DOHH2 (cell line): ENCODE measurements around the gene NAXD.
"Not testable (repeated sequence)": the region's sequence is repeated elsewhere in the genome, so short reads cannot be mapped to it uniquely, and the experiment has no call there.

Source experiments
- H3F3A ChIP-seq: fragments of 200-600 bp; sonication (generic), shearing (Covaris generic); 2 replicates; pipeline ENCODE4 v1.6.0; 2016; ENCODE audit warnings: antibody characterized with exemption, mild to moderate bottlenecking; ENCODE audit not compliant: control insufficient read depth, insufficient read depth
- H3K27ac ChIP-seq: fragments of 200-600 bp; sonication (generic); 2 replicates; pipeline ENCODE4 v1.5.1; 2014; ENCODE audit warnings: low read depth, mild to moderate bottlenecking, low read length, moderate library complexity
- H3K27me3 ChIP-seq: fragments of 200-600 bp; sonication (generic); 2 replicates; pipeline ENCODE4 v1.6.1; 2014; ENCODE audit warnings: mild to moderate bottlenecking, low read length, mixed read lengths; ENCODE audit not compliant: control insufficient read depth
- H3K36me3 ChIP-seq: fragments of 200-600 bp; sonication (generic); 2 replicates; pipeline ENCODE4 v1.6.1; 2014; ENCODE audit warnings: mild to moderate bottlenecking, low read length, moderate library complexity, mixed read lengths; ENCODE audit not compliant: control insufficient read depth
- H3K4me1 ChIP-seq: fragments of 200-600 bp; sonication (generic); 2 replicates; pipeline ENCODE4 v1.6.1; 2014; ENCODE audit warnings: mild to moderate bottlenecking, low read length, mixed read lengths; ENCODE audit not compliant: control insufficient read depth
- H3K4me2 ChIP-seq: fragments of 200-600 bp; sonication (generic); 2 replicates; pipeline ENCODE4 v1.6.0; 2014; ENCODE audit warnings: mild to moderate bottlenecking, low read length, moderate library complexity
- H3K4me3 ChIP-seq: fragments of 200-600 bp; sonication (generic); 2 replicates; pipeline ENCODE4 v1.5.1; 2014; ENCODE audit warnings: mild to moderate bottlenecking, low read length, mixed read lengths
- H3K79me2 ChIP-seq: fragments of 200-600 bp; sonication (generic); 2 replicates; pipeline ENCODE4 v1.6.1; 2014; ENCODE audit warnings: mild to moderate bottlenecking, low read length, mixed read lengths; ENCODE audit not compliant: control insufficient read depth
- H3K9me2 ChIP-seq: fragments of 200-600 bp; sonication (generic); replicated peaks from 2 replicates; pipeline ENCODE4 v1.6.1; 2014; ENCODE audit warnings: mild to moderate bottlenecking, low read length, mixed read lengths; ENCODE audit not compliant: control insufficient read depth
- H3K9me3 ChIP-seq: fragments of 200-600 bp; sonication (generic); 2 replicates; pipeline ENCODE4 v1.6.1; 2014; ENCODE audit warnings: antibody characterized with exemption, low read length, mixed read lengths; ENCODE audit not compliant: control insufficient read depth, insufficient read depth
- H4K20me1 ChIP-seq: fragments of 200-600 bp; sonication (generic); 2 replicates; pipeline ENCODE4 v1.6.0; 2014; ENCODE audit warnings: low read depth, mild to moderate bottlenecking, antibody characterized with exemption, low read length, moderate library complexity; ENCODE audit not compliant: control insufficient read depth, insufficient read depth
- EZH2phosphoT487 ChIP-seq: fragments of 200-600 bp; sonication (generic); IDR thresholded peaks from 2 replicates; pipeline ENCODE4 v1.6.1; 2017; ENCODE audit warnings: borderline replicate concordance, mild to moderate bottlenecking, antibody characterized with exemption, low read length, moderate library complexity, mixed read lengths
- TF ChIP-seq, protein P1 (sequence below): fragments of 200-600 bp; sonication (generic); IDR thresholded peaks from one replicate; pipeline ENCODE4 v1.5.1; 2014; ENCODE audit warnings: antibody characterized with exemption, mild to moderate bottlenecking, low read depth, low read length; ENCODE audit not compliant: poor library complexity, severe bottlenecking

NAXD gene

DNA sequence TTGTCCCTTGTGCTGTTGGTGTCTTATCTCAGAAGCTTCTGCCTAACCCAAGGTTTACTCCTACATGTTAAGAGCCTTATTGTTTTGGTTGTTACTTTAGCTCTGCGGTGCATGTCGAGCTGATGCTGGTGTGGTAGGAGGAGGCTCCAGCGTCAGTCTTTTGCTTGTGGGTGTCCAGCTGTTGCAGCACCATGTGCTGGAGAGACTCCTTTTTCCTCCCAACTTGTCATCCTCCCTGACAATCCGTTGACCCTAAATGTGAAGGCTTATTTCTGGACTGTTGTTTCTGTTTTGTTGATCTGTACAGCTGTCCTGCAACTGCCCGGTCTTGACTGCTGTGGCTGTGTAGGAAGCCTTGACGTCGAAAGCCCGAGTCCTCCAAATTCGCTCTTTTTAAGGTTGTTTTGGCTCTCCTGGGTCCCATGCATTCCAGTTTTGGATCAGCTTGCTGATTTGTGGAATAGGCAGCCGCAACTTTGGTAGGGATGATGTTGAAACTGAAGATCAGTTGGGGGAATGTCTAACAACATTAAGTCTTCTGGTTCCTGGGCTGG is 15.3 kb downstream of the NAXD start:
- TF ChIP-seq EZH2phosphoT487, result no peak
- TF ChIP-seq, protein P1, sequence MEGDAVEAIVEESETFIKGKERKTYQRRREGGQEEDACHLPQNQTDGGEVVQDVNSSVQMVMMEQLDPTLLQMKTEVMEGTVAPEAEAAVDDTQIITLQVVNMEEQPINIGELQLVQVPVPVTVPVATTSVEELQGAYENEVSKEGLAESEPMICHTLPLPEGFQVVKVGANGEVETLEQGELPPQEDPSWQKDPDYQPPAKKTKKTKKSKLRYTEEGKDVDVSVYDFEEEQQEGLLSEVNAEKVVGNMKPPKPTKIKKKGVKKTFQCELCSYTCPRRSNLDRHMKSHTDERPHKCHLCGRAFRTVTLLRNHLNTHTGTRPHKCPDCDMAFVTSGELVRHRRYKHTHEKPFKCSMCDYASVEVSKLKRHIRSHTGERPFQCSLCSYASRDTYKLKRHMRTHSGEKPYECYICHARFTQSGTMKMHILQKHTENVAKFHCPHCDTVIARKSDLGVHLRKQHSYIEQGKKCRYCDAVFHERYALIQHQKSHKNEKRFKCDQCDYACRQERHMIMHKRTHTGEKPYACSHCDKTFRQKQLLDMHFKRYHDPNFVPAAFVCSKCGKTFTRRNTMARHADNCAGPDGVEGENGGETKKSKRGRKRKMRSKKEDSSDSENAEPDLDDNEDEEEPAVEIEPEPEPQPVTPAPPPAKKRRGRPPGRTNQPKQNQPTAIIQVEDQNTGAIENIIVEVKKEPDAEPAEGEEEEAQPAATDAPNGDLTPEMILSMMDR, result no peak
- Histone ChIP-seq H3F3A (no peaks in the 10 kb centered on the region), H3K4me2 (no peak overlapping the region), H3K27me3 (no peaks in the 10 kb centered on the region), H3K9me2 (no peaks in the 10 kb centered on the region), H3K36me3 (0 out of 2 replicates have a peak, but pooled peaks cover 2% of the 10 kb centered on the region), H3K4me3 (no peak overlapping the region), H4K20me1 (no peaks in the 10 kb centered on the region), H3K9me3 (no peaks in the 10 kb centered on the region), H3K79me2 (no peaks in the 10 kb centered on the region), H3K27ac (no peak overlapping the region), H3K4me1 (no peaks in the 10 kb centered on the region)

DNA sequence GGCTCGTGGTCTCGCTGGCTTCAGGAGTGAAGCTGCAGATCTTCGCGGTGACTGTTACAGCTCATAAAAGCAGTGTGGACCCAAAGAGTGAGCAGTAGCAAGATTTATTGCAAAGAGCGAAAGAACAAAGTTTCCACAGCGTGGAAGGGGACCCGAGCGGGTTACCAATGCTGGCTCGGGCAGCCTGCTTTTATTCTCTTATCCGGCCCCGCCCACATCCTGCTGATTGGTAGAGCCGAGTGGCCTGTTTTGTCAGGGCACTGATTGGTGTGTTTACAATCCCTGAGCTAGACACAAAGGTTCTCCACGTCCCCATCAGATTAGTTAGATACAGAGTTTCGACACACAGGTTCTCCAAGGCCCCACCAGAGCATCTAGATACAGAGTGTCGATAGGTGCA is 16.9 kb downstream of the NAXD start:
- not testable (repeated sequence) for H3K9me3 ChIP-seq, H3K27me3 ChIP-seq, H3K4me2 ChIP-seq, H3K79me2 ChIP-seq, H4K20me1 ChIP-seq, H3K4me3 ChIP-seq, H3F3A ChIP-seq, H3K27ac ChIP-seq, H3K9me2 ChIP-seq, H3K36me3 ChIP-seq, H3K4me1 ChIP-seq

DNA sequence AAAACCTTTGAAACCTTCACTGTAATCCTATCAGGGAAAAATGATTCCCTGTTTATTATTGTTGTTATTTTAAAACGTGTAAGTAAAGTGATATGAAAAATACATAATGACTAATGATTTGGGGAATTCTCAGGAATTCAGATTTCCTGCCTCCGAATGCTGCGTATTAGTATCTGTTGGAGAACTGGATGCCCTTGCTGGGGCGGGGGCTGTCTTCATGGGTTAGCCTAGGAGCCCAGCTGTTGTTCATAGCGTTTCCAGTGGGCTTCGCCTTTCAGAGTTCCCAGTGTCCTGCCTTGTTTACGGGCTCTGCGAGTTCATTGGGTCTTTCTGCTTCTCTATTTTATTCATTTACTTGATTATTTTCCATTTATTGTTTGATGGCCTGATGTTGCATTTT is 18.4 kb downstream of the NAXD start:
- no peaks in the 10 kb centered on the region for H3K9me2 ChIP-seq
- no peaks in the 10 kb centered on the region for H4K20me1 ChIP-seq
- H3K9me3 ChIP-seq, result no peaks in the 10 kb centered on the region
- H3K4me3 ChIP-seq, result no peak overlapping the region
- H3F3A ChIP-seq, result no peaks in the 10 kb centered on the region
- peaks cover 6% of the 10 kb centered on the region; the same call in 1 of the 2 replicates for H3K36me3 ChIP-seq
- TF ChIP-seq EZH2phosphoT487, result no peak
- TF ChIP-seq, protein P1, result no peak
- no peaks in the 10 kb centered on the region for H3K27me3 ChIP-seq
- no peak overlapping the region for H3K4me2 ChIP-seq
- H3K27ac ChIP-seq, result no peak overlapping the region
- H3K79me2 ChIP-seq, result no peaks in the 10 kb centered on the region
- H3K4me1 ChIP-seq, result no peaks in the 10 kb centered on the region

- no peaks in the 10 kb centered on the region for H3K9me2 ChIP-seq
- no peaks in the 10 kb centered on the region for H3K4me1 ChIP-seq
- H3K27ac ChIP-seq, result no peak overlapping the region
- no peaks in the 10 kb centered on the region for H4K20me1 ChIP-seq
- H3F3A ChIP-seq, result no peaks in the 10 kb centered on the region
- peaks cover 14% of the 10 kb centered on the region; the same call in 1 of the 2 replicates for H3K36me3 ChIP-seq
- no peaks in the 10 kb centered on the region for H3K9me3 ChIP-seq
- H3K4me3 ChIP-seq, result no peak overlapping the region
- TF ChIP-seq, protein P1, result no peak
- TF ChIP-seq EZH2phosphoT487, result no peak
- H3K27me3 ChIP-seq, result no peaks in the 10 kb centered on the region
- H3K79me2 ChIP-seq, result no peaks in the 10 kb centered on the region
- H3K4me2 ChIP-seq, result no peak overlapping the region
Measured at GRCh38 chr13:110634558-110634957, 19.2 kb downstream of the NAXD start.
